ENCODE results near the gene WNT3A. TPM values are rescaled to one million over a fixed set of nuclear protein-coding genes. Genes with fewer than 3 reads are reported as not detected.

The WNT3A gene
- total RNA-seq, 1 donor from 2014 or later = 10.1 TPM

- DNase-seq = peak; percentile 7
- Histone ChIP-seq H3K4me1 (peaks cover 65% of the 10 kb centered on the region), H3K4me3 (no peak overlapping the region), H3K9me3 (peaks cover 5% of the 10 kb centered on the region), H3K27me3 (no peaks in the 10 kb centered on the region), H3K27ac (no peak overlapping the region), H3K36me3 (peaks cover 37% of the 10 kb centered on the region)
- TF ChIP-seq CTCF (IDR thresholded peaks at IDR 0.05) = no peak
- no peak for ATAC-seq
- intact Hi-C loops (cut with DNase I) = no loop called here
Observed at GRCh38 chr1:228092342-228093049, 85.7 kb downstream of the WNT3A start.

GRCh38 chr1:228093050-228093906 lies 86.5 kb downstream of the WNT3A start:
- DNase-seq = peak; percentile 18
- peaks cover 43% of the 10 kb centered on the region for H3K36me3 ChIP-seq
- peaks cover 57% of the 10 kb centered on the region for H3K4me1 ChIP-seq

GRCh38 chr1:228094432-228095016 lies 87.7 kb downstream of the WNT3A start:
- Histone ChIP-seq H3K27me3 (no peaks in the 10 kb centered on the region), H3K36me3 (peaks cover 46% of the 10 kb centered on the region), H3K9me3 (peaks cover 5% of the 10 kb centered on the region), H3K27ac (no peak overlapping the region), H3K4me3 (no peak overlapping the region), H3K4me1 (peaks cover 44% of the 10 kb centered on the region)
- no peak for TF ChIP-seq CTCF (IDR thresholded peaks at IDR 0.05)
- intact Hi-C loops (cut with DNase I) = no loop called here
- ATAC-seq = no peak
- peak; percentile 15 for DNase-seq

More at GRCh38 chr1:228093050-228093906, 86.5 kb downstream of the WNT3A start:
- Histone ChIP-seq H3K27me3 (no peaks in the 10 kb centered on the region), H3K4me3 (no peak overlapping the region), H3K9me3 (peaks cover 5% of the 10 kb centered on the region), H3K27ac (no peak overlapping the region)
- ATAC-seq = no peak
- no peak for TF ChIP-seq CTCF (IDR thresholded peaks at IDR 0.05)
- intact Hi-C loops (cut with DNase I) = no loop called here

- ATAC-seq = no peak
- intact Hi-C loops (cut with DNase I) = no loop called here
- peak; percentile 12 for DNase-seq
- H3K27me3 ChIP-seq = no peaks in the 10 kb centered on the region
- H3K4me1 ChIP-seq = peaks cover 38% of the 10 kb centered on the region
- H3K4me3 ChIP-seq = no peak overlapping the region
- no peak overlapping the region for H3K27ac ChIP-seq
- no peak for TF ChIP-seq CTCF (IDR thresholded peaks at IDR 0.05)
- H3K36me3 ChIP-seq = peaks cover 52% of the 10 kb centered on the region
- H3K9me3 ChIP-seq = peaks cover 5% of the 10 kb centered on the region
Observed at GRCh38 chr1:228095161-228095560, 88.4 kb downstream of the WNT3A start.

- Histone ChIP-seq H3K4me1 (peaks cover 30% of the 10 kb centered on the region), H3K36me3 (peaks cover 59% of the 10 kb centered on the region), H3K4me3 (no peak overlapping the region), H3K9me3 (peaks cover 5% of the 10 kb centered on the region), H3K27me3 (no peaks in the 10 kb centered on the region), H3K27ac (no peak overlapping the region)
- intact Hi-C loops (cut with DNase I) = no loop called here
- TF ChIP-seq CTCF (IDR thresholded peaks at IDR 0.05) = no peak
- no peak for ATAC-seq
- DNase-seq = no peak
Observed at GRCh38 chr1:228095938-228096337, 89.1 kb downstream of the WNT3A start.

Data from upper lobe of right lung (tissue), 1 donor.